H9 (cell line): ENCODE data around the gene C10orf95. TPM values are rescaled to one million over a fixed set of nuclear protein-coding genes. Genes with fewer than 3 reads are reported as not detected.

ENCODE experiments used
- DNase-seq: peaks from one replicate; pipeline ENCODE4 v3.0.0-alpha.2; 2017
- H2AFZ ChIP-seq: one replicate; pipeline ENCODE4 v1.6.1; 2013; ENCODE audit warnings: mild to moderate bottlenecking, low read length, control low read depth, moderate library complexity
- H2AK5ac ChIP-seq: 2 replicates; pipeline ENCODE4 v1.6.1; 2013; ENCODE audit warnings: low read length, control low read depth, mixed read lengths; ENCODE audit not compliant: insufficient read length
- H2BK120ac ChIP-seq: one replicate; pipeline ENCODE4 v1.6.1; 2013; ENCODE audit warnings: low read depth, mild to moderate bottlenecking, low read length, control low read depth, inconsistent platforms; ENCODE audit not compliant: poor library complexity, severe bottlenecking
- H2BK12ac ChIP-seq: 2 replicates; pipeline ENCODE4 v1.6.1; 2013; ENCODE audit warnings: low read length, control low read depth, mixed read lengths, low read depth; ENCODE audit not compliant: insufficient read length
- H2BK15ac ChIP-seq: 2 replicates; pipeline ENCODE4 v1.6.1; 2013; ENCODE audit warnings: low read depth, low read length, control low read depth
- H2BK20ac ChIP-seq: one replicate; pipeline ENCODE4 v1.6.1; 2013; ENCODE audit warnings: low read depth, mild to moderate bottlenecking, low read length, control low read depth, inconsistent platforms; ENCODE audit not compliant: poor library complexity, severe bottlenecking
- H2BK5ac ChIP-seq: 2 replicates; pipeline ENCODE4 v1.6.1; 2013; ENCODE audit warnings: low read length, control low read depth, mixed read lengths; ENCODE audit not compliant: insufficient read length
- H3K14ac ChIP-seq: 2 replicates; pipeline ENCODE4 v1.6.1; 2013; ENCODE audit warnings: low read length, control low read depth; ENCODE audit not compliant: insufficient read depth
- H3K18ac ChIP-seq: 2 replicates; pipeline ENCODE4 v1.6.1; 2013; ENCODE audit warnings: low read depth, mild to moderate bottlenecking, mixed read lengths, low read length, control low read depth; ENCODE audit not compliant: insufficient read length
- H3K23ac ChIP-seq: 2 replicates; pipeline ENCODE4 v1.6.1; 2013; ENCODE audit warnings: low read length, control low read depth, mixed read lengths, low read depth; ENCODE audit not compliant: insufficient read length
- H3K23me2 ChIP-seq: 2 replicates; pipeline ENCODE4 v1.6.1; 2013; ENCODE audit warnings: low read depth, mild to moderate bottlenecking, mixed read lengths, low read length, control low read depth; ENCODE audit not compliant: insufficient read length, poor library complexity, severe bottlenecking
- H3K27ac ChIP-seq: 2 replicates; pipeline ENCODE4 v1.5.1; 2013; ENCODE audit warnings: low read length, control low read depth, mixed read lengths, low read depth; ENCODE audit not compliant: insufficient read length
- H3K27me3 ChIP-seq: 2 replicates; pipeline ENCODE4 v1.6.1; 2013; ENCODE audit warnings: low read length, control low read depth, inconsistent platforms; ENCODE audit not compliant: insufficient read depth
- H3K4ac ChIP-seq: 2 replicates; pipeline ENCODE4 v1.6.1; 2013; ENCODE audit warnings: low read depth, mild to moderate bottlenecking, control low read depth, inconsistent platforms, low read length, moderate library complexity
- H3K4me1 ChIP-seq: 2 replicates; pipeline ENCODE4 v1.6.1; 2013; ENCODE audit warnings: low read length, control low read depth, inconsistent platforms; ENCODE audit not compliant: insufficient read depth
- H3K4me2 ChIP-seq: 2 replicates; pipeline ENCODE4 v1.6.1; 2013; ENCODE audit warnings: low read length, control low read depth, mixed read lengths; ENCODE audit not compliant: insufficient read length, insufficient read depth
- H3K56ac ChIP-seq: 2 replicates; pipeline ENCODE4 v1.6.1; 2013; ENCODE audit warnings: low read depth, mild to moderate bottlenecking, mixed read lengths, low read length, control low read depth; ENCODE audit not compliant: insufficient read length
- H3K79me1 ChIP-seq: 2 replicates; pipeline ENCODE4 v1.6.1; 2013; ENCODE audit warnings: low read depth, mild to moderate bottlenecking, moderate library complexity, low read length, control low read depth, inconsistent platforms; ENCODE audit not compliant: insufficient read depth, poor library complexity, severe bottlenecking
- H3K79me2 ChIP-seq: 2 replicates; pipeline ENCODE4 v1.6.1; 2013; ENCODE audit warnings: low read length, control low read depth, inconsistent platforms; ENCODE audit not compliant: insufficient read depth
- H3K9ac ChIP-seq: 2 replicates; pipeline ENCODE4 v1.6.1; 2013; ENCODE audit warnings: low read length, control low read depth, mixed read lengths; ENCODE audit not compliant: insufficient read length; ENCODE audit errors: extremely low read depth
- H3K9me3 ChIP-seq: one replicate; pipeline ENCODE4 v1.6.1; 2013; ENCODE audit warnings: low read depth, low read length, inconsistent platforms; ENCODE audit not compliant: control insufficient read depth
- H3T11ph ChIP-seq: one replicate; pipeline ENCODE4 v1.6.1; 2013; ENCODE audit warnings: mild to moderate bottlenecking, low read length, control low read depth, inconsistent platforms
- H4K20me1 ChIP-seq: one replicate; pipeline ENCODE4 v1.6.1; 2013; ENCODE audit not compliant: control insufficient read depth, insufficient read length, insufficient read depth
- H4K5ac ChIP-seq: 2 replicates; pipeline ENCODE4 v1.6.1; 2013; ENCODE audit warnings: low read depth, mild to moderate bottlenecking, mixed read lengths, low read length, control low read depth; ENCODE audit not compliant: insufficient read length
- H4K8ac ChIP-seq: replicated peaks from 2 replicates; pipeline ENCODE4 v1.6.1; 2013; ENCODE audit warnings: low read length, control low read depth, mixed read lengths, low read depth; ENCODE audit not compliant: insufficient read length
- H4K91ac ChIP-seq: 2 replicates; pipeline ENCODE4 v1.6.1; 2013; ENCODE audit warnings: low read depth, mild to moderate bottlenecking, moderate library complexity, mixed read lengths, low read length, control low read depth; ENCODE audit not compliant: insufficient read length
- H3K27ac Mint-ChIP-seq, 3 experiments: 2 replicates in 2 of 3; 3 replicates in 1 of 3; pipeline ENCODE4 v1.8.0; 2020 to 2021; ENCODE audit warnings: mixed read lengths in 3 of 3, mild to moderate bottlenecking in 1 of 3, moderate library complexity in 1 of 3
- H3K27me3 Mint-ChIP-seq: 2 replicates; pipeline ENCODE4 v1.8.0; 2021; ENCODE audit warnings: low read depth, mild to moderate bottlenecking, moderate library complexity, mixed read lengths
- H3K36me3 Mint-ChIP-seq, 3 experiments: 2 replicates in 2 of 3; 3 replicates in 1 of 3; pipeline ENCODE4 v1.8.0; 2020 to 2021; ENCODE audit warnings: low read depth in 3 of 3, mixed read lengths in 3 of 3; ENCODE audit not compliant: insufficient read depth in 1 of 3
- H3K4me1 Mint-ChIP-seq, 2 experiments: 2 replicates each; pipeline ENCODE4 v1.8.0; 2020; ENCODE audit warnings: mixed read lengths in 2 of 2
- H3K4me3 Mint-ChIP-seq, 2 experiments: 2 replicates in 1 of 2; 3 replicates in 1 of 2; pipeline ENCODE4 v1.8.0; 2020 to 2021; ENCODE audit warnings: mild to moderate bottlenecking in 2 of 2, mixed read lengths in 2 of 2, moderate library complexity in 1 of 2
- H3K9me3 Mint-ChIP-seq, 2 experiments: 2 replicates in 1 of 2; 3 replicates in 1 of 2; pipeline ENCODE4 v1.8.0; 2020; ENCODE audit warnings: mild to moderate bottlenecking in 2 of 2, mixed read lengths in 2 of 2, moderate library complexity in 1 of 2
- CTCF ChIP-seq: fragments of 200-600 bp; sonication (generic); conservative IDR thresholded peaks from 3 replicates; pipeline ENCODE4 v1.8.0; 2021; ENCODE audit warnings: antibody characterized with exemption, mild to moderate bottlenecking
- WGBS: extraction: QIAGEN DNeasy Blood & Tissue Kit; methylation state at CpG from one replicate; pipeline ENCODE4 v1.1.7; 2013; ENCODE audit warnings: missing lambda C conversion rate, low lambda C conversion rate, mixed read lengths; ENCODE audit not compliant: insufficient read length; ENCODE audit errors: extremely low coverage; 5-methylcytosine and 5-hydroxymethylcytosine counted together
- total RNA-seq: library from RNA; stranded (reverse); gene quantifications from 2 replicates; pipeline ENCODE4 v1.2.1, GENCODE V29; 2021

The C10orf95 gene
- total RNA-seq, 1 experiment from 2014 or later, result not detected

GRCh38 chr10:102473445-102474331, 22.3 kb upstream of the C10orf95 start:
- no CpG with 5 or more reads among the region's 27 CpGs for WGBS
- Mint-ChIP-seq H3K36me3 (peaks cover 7 to 21% (median 17%) of the 10 kb centered on the region in 3 experiments; a peak in 6 of 7 replicates), H3K27me3 (no peaks in the 10 kb centered on the region; the same call in none of the 2 replicates), H3K4me1 (no peaks in the 10 kb centered on the region), H3K9me3 (no peaks in the 10 kb centered on the region), H3K27ac (no peak overlapping the region; a peak in 1 of 7 replicates), H3K4me3 (no peak overlapping the region)
- Histone ChIP-seq H2BK5ac (no peak overlapping the region), H3K56ac (no peak overlapping the region), H3K27ac (no peak overlapping the region), H4K8ac (no peak overlapping the region), H2BK20ac (no peak overlapping the region), H2BK15ac (no peak overlapping the region), H4K5ac (no peak overlapping the region), H2BK120ac (no peak overlapping the region), H3K23me2 (no peaks in the 10 kb centered on the region), H2AK5ac (no peak overlapping the region), H3T11ph (no peak overlapping the region), H3K4me2 (no peak overlapping the region), H2AFZ (no peak overlapping the region), H3K79me1 (no peaks in the 10 kb centered on the region), H3K18ac (no peak overlapping the region), H3K14ac (no peak overlapping the region), H3K4ac (no peak overlapping the region), H3K9me3 (no peaks in the 10 kb centered on the region), H3K79me2 (no peaks in the 10 kb centered on the region), H3K23ac (no peak overlapping the region), H4K91ac (no peak overlapping the region), H3K27me3 (no peaks in the 10 kb centered on the region), H2BK12ac (no peak overlapping the region), H4K20me1 (no peaks in the 10 kb centered on the region), H3K9ac (no peak overlapping the region), H3K4me1 (no peaks in the 10 kb centered on the region)
- no peak for DNase-seq
- TF ChIP-seq CTCF, result no peak
